OCI-M1 (cell line): ENCODE results near the gene CEP162.
A peak's percentile ranks its signal among the peaks of the same experiment; 100 is the strongest.
"Not testable (repeated sequence)": the region's sequence is repeated elsewhere in the genome, so short reads cannot be mapped to it uniquely, and the experiment has no call there.

Experiments used
- DNase-seq: peaks from one replicate; lab custom pipeline; 2025; lab: John Stamatoyannopoulos, UW

The CEP162 gene

GRCh38 chr6:84224251-84224650 is 3.2 kb downstream of the CEP162 start:
- DNase-seq, result peak; percentile 40

- not testable (repeated sequence) for DNase-seq
These were observed 3.8 kb downstream of the CEP162 start for GRCh38 chr6:84223608-84224007.

GRCh38 chr6:84222426-84222825 is 5.0 kb downstream of the CEP162 start:
- DNase-seq, result no peak

- DNase-seq, result peak; percentile 72
These were observed 6.5 kb downstream of the CEP162 start for GRCh38 chr6:84220809-84221409.

- no peak for DNase-seq
These were observed 9.4 kb downstream of the CEP162 start for GRCh38 chr6:84218091-84218490.

- DNase-seq, result no peak
These were observed 14.2 kb downstream of the CEP162 start for GRCh38 chr6:84213217-84213616.

- no peak for DNase-seq
These were observed 23.4 kb downstream of the CEP162 start for GRCh38 chr6:84204011-84204410.

- DNase-seq, result not testable (repeated sequence)
These were observed 27.5 kb downstream of the CEP162 start for GRCh38 chr6:84199987-84200386.

- peak; percentile 16 for DNase-seq
These were observed 29.7 kb downstream of the CEP162 start for GRCh38 chr6:84197708-84198107.

GRCh38 chr6:84193114-84193708 is 34.2 kb downstream of the CEP162 start:
- DNase-seq, result no peak

GRCh38 chr6:84191802-84192201 is 35.6 kb downstream of the CEP162 start:
- no peak for DNase-seq

- not testable (repeated sequence) for DNase-seq
These were observed 38.1 kb downstream of the CEP162 start for GRCh38 chr6:84189356-84189755.

GRCh38 chr6:84183430-84183829 is 44.0 kb downstream of the CEP162 start:
- no peak for DNase-seq

GRCh38 chr6:84182001-84182400 is 45.4 kb downstream of the CEP162 start:
- DNase-seq, result no peak

GRCh38 chr6:84177241-84177640 is 50.2 kb downstream of the CEP162 start:
- DNase-seq, result peak; percentile 15

- DNase-seq, result no peak
These were observed 54.9 kb downstream of the CEP162 start for GRCh38 chr6:84172574-84172973.

- DNase-seq, result no peak
These were observed 55.4 kb downstream of the CEP162 start for GRCh38 chr6:84172080-84172479.

- DNase-seq, result no peak
These were observed 60.0 kb downstream of the CEP162 start for GRCh38 chr6:84167457-84167856.

- no peak for DNase-seq
These were observed 61.0 kb downstream of the CEP162 start for GRCh38 chr6:84166395-84166794.

- DNase-seq, result not testable (repeated sequence)
These were observed 63.1 kb downstream of the CEP162 start for GRCh38 chr6:84164328-84164727.

- no peak for DNase-seq
These were observed 66.3 kb downstream of the CEP162 start for GRCh38 chr6:84161190-84161589.

- DNase-seq, result no peak
These were observed 71.1 kb downstream of the CEP162 start for GRCh38 chr6:84156306-84156705.

GRCh38 chr6:84151669-84152068 is 75.8 kb downstream of the CEP162 start:
- DNase-seq, result peak; percentile 38

- DNase-seq, result peak; percentile 15
These were observed 76.7 kb downstream of the CEP162 start for GRCh38 chr6:84150705-84151104.
